Stomach (tissue), 9 donors: ENCODE measurements around the gene PLA2G4F. TPM values are rescaled to one million over a fixed set of nuclear protein-coding genes. Genes with fewer than 3 reads are reported as not detected.

ENCODE experiments used
- DNase-seq, 2 donors: peaks; one replicate each; pipeline versions ENCODE4 v3.0.0 to v3.0.0-alpha.2; 2013 to 2019
- H3K27ac ChIP-seq, 5 donors: fragments of 200-600 bp in 4 of 5; sonication (generic) in 4 of 5; one replicate each; pipeline ENCODE4 v1.5.1; 2013 to 2019; ENCODE audit warnings: mild to moderate bottlenecking in 1 of 5, moderate library complexity in 1 of 5
- H3K27me3 ChIP-seq, 3 donors: fragments of 200-600 bp; sonication (generic); one replicate each; pipeline ENCODE4 v1.5.1; 2017 to 2019; ENCODE audit warnings: mixed run types in 1 of 3
- H3K36me3 ChIP-seq, 4 donors: fragments of 200-600 bp; sonication (generic); 1 replicate in 3 of 4; 2 replicates in 1 of 4; pipeline ENCODE4 v1.5.1; 2016 to 2019
- H3K4me1 ChIP-seq, 4 donors: fragments of 200-600 bp; sonication (generic); one replicate each; pipeline ENCODE4 v1.5.1; 2016 to 2019
- H3K4me3 ChIP-seq, 4 donors: fragments of 200-600 bp; sonication (generic) in 3 of 4; one replicate each; pipeline ENCODE4 v1.5.1; 2016 to 2019; ENCODE audit warnings: mild to moderate bottlenecking in 1 of 4
- H3K9me3 ChIP-seq, 4 donors: fragments of 200-600 bp; sonication (generic); one replicate each; pipeline ENCODE4 v1.5.1; 2016 to 2019
- EP300 ChIP-seq: sonication (generic); formaldehyde crosslinking; IDR thresholded peaks from one replicate; pipeline ENCODE4 v1.6.1; 2017; ENCODE audit warnings: antibody characterized with exemption
- POLR2A ChIP-seq, 4 donors: fragments of 450-650 bp; IDR thresholded peaks; one replicate each; pipeline ENCODE4 v1.6.1; 2016; ENCODE audit warnings: antibody characterized with exemption in 4 of 4, control low read depth in 2 of 4, mild to moderate bottlenecking in 1 of 4, moderate library complexity in 1 of 4
- POLR2AphosphoS5 ChIP-seq, 3 donors: sonication (generic); formaldehyde crosslinking; IDR thresholded peaks; one replicate each; pipeline ENCODE4 v1.6.1; 2016; ENCODE audit warnings: antibody characterized with exemption in 3 of 3
- WGBS, 5 donors: extraction: QIAGEN DNeasy Blood & Tissue Kit in 3 of 5; methylation state at CpG; one replicate each; pipeline versions ENCODE4 v1.1.5 to v1.1.7; 2013 to 2018; 5-methylcytosine and 5-hydroxymethylcytosine counted together
- intact Hi-C: fragments of 100-400 bp; cut with DNase I; formaldehyde crosslinking; loops from one replicate; pipeline ENCODE4 v1.15.1; 2023; ENCODE audit warnings: low total_unique reads
- polyA plus RNA-seq, 3 donors: library from polyadenylated mRNA; stranded (reverse); fragments of 200-250 nt; gene quantifications; one replicate each; pipeline ENCODE4 v1.2.3, GENCODE V29; 2013
- total RNA-seq, 5 donors: library from RNA; depleted of rRNA; stranded (reverse); fragments of >200 nt; gene quantifications; one replicate each; pipeline versions ENCODE4 v1.1.0 to v1.2.3, GENCODE V29; 2014 to 2016
- TF ChIP-seq, protein P1 (sequence below), 7 experiments: fragments of 450-650 bp in 4 of 7; fragments of 200-600 bp in 3 of 7; sonication (generic) in 3 of 7; IDR thresholded peaks; one replicate each; pipeline ENCODE4 v1.5.1; 2016 to 2019; ENCODE audit warnings: antibody characterized with exemption in 7 of 7, control low read depth in 2 of 7, mild to moderate bottlenecking in 1 of 7
- donor health status: healthy with polysubstance abuse.
- donor health status: Bipolar disorder and iron deficiency.
- donor health status: healthy.

Gene PLA2G4F
- total and polyA plus RNA-seq, 8 donors = 1.9 to 41.4 (median 8.4) TPM

DNA sequence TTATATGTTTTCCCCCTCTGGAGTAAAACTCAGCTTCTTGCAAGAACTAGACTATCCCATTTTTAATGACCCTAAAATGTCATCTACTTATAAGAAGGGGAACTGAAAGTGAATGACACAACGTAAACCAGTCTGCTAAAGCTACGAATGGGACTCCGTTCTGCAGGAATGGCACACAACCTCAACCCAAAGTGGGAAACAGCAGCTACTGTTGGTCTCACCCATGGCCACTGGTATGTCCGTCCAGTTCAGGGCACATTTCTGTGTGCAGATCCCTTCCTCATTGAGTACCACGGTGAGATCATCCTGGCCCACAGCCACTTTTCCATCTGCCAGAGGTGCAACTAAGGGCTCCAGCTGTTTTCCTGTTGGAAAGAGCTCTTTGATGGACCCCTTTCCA lies 27.9 kb upstream of the PLA2G4F start:
- no peak overlapping the region for H3K27ac ChIP-seq
- TF ChIP-seq POLR2AphosphoS5 (IDR thresholded peaks at IDR 0.05) (no peak), POLR2A (IDR thresholded peaks at IDR 0.05) (no peak), EP300 (no peak)
- TF ChIP-seq, protein P1, sequence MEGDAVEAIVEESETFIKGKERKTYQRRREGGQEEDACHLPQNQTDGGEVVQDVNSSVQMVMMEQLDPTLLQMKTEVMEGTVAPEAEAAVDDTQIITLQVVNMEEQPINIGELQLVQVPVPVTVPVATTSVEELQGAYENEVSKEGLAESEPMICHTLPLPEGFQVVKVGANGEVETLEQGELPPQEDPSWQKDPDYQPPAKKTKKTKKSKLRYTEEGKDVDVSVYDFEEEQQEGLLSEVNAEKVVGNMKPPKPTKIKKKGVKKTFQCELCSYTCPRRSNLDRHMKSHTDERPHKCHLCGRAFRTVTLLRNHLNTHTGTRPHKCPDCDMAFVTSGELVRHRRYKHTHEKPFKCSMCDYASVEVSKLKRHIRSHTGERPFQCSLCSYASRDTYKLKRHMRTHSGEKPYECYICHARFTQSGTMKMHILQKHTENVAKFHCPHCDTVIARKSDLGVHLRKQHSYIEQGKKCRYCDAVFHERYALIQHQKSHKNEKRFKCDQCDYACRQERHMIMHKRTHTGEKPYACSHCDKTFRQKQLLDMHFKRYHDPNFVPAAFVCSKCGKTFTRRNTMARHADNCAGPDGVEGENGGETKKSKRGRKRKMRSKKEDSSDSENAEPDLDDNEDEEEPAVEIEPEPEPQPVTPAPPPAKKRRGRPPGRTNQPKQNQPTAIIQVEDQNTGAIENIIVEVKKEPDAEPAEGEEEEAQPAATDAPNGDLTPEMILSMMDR (IDR thresholded peaks at IDR 0.05) = no peak
- H3K4me1 ChIP-seq = no peaks in the 10 kb centered on the region
- peak in 1 of 2 donors; percentile 20 for DNase-seq
- no peaks in the 10 kb centered on the region for H3K27me3 ChIP-seq
- WGBS, 5 donors = 81 to 90% (median 83%) methylated on average over 5 of the region's 5 CpGs
- peaks cover 52 to 100% (median 100%) of the 10 kb centered on the region in 4 donors for H3K36me3 ChIP-seq
- H3K4me3 ChIP-seq = no peak overlapping the region
- intact Hi-C loops = no loop called here
- H3K9me3 ChIP-seq = no peaks in the 10 kb centered on the region

DNA sequence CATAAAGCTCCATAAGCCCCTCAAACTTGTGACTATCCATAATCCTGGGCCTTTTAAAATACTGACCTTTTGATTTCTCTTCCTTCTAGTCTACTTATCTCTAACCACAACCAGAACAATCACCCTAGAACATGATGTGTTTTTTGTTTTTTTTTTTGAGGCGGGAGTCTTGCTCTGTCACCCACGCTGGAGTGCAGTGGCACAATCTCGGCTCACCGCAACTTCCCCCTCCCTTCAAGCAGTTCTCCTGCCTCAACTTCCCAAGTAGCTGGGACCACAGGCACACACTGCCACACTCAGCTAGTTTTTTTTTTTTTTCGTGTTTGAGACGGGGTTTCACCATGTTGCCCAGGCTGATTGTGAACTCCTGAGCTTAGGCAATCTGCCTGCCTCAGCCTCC lies 26.5 kb upstream of the PLA2G4F start:
- no peak for DNase-seq
- TF ChIP-seq POLR2AphosphoS5 (IDR thresholded peaks at IDR 0.05) = no peak
- TF ChIP-seq, protein P1 (IDR thresholded peaks at IDR 0.05) = no peak
- Histone ChIP-seq H3K9me3 (no peaks in the 10 kb centered on the region), H3K4me3 (no peak overlapping the region), H3K27ac (no peak overlapping the region), H3K4me1 (no peaks in the 10 kb centered on the region), H3K36me3 (peaks cover 52 to 100% (median 99%) of the 10 kb centered on the region in 4 donors), H3K27me3 (no peaks in the 10 kb centered on the region)
- intact Hi-C loops = no loop called here
- 73 to 91% (median 86%) methylated on average over 5 to 6 of the region's 6 CpGs for WGBS, 5 donors

DNA sequence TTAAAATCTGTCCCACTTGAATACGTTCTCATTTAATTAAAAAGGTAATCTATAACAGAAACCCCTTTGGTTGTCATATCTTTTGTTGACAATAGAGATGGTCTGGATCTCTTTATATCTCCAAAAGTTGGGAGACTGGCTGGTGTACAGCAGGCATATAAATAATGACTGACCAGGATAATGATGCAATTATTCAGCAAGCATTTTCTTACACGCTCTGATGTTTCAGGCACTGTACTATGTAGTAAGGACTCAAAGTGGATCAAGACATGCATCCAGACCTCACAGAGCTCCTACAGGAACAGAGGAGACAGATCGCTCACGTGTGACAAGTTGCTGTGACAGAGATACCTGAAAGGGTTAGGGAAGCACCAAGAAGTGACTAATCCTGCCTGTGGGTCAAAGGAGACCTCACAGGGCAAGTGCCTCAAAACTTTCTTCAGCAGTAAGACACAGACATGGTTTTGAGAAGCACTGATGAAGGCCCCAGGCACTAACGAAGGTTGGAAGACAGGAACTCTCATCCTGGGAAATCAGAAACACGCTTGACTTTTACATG lies 26.0 kb upstream of the PLA2G4F start:
- Histone ChIP-seq H3K27ac (no peak overlapping the region), H3K27me3 (no peaks in the 10 kb centered on the region), H3K36me3 (peaks cover 57 to 100% (median 99%) of the 10 kb centered on the region in 4 donors), H3K4me1 (no peaks in the 10 kb centered on the region), H3K9me3 (no peaks in the 10 kb centered on the region), H3K4me3 (no peak overlapping the region)
- DNase-seq = no peak
- 88 to 94% (median 91%) methylated on average over 6 of the region's 6 CpGs for WGBS, 5 donors
- no peak for TF ChIP-seq POLR2AphosphoS5 (IDR thresholded peaks at IDR 0.05)
- TF ChIP-seq, protein P1 (IDR thresholded peaks at IDR 0.05) = no peak
- no peak for TF ChIP-seq EP300
- TF ChIP-seq POLR2A (IDR thresholded peaks at IDR 0.05) = no peak
- intact Hi-C loops = no loop called here

DNA sequence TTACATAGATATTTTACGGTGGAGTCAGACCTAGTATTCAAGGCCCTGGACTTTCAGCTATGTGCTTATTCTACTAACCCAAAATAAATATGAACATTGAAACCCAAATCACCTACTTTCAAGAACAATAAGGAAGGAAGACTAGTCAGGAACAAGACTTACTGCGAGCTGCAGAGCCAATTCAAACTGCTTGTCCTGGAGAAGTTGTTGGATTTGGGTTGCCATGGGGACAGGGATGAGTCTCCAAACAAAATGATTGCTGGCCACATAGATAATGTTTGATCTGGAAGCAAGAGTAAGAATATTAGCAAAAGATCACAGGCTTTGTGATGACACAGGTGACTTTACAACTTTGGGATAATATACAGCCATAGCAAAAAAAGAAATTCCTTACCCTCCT lies 21.6 kb upstream of the PLA2G4F start:
- no peaks in the 10 kb centered on the region for H3K9me3 ChIP-seq
- no peak overlapping the region for H3K4me3 ChIP-seq
- no peaks in the 10 kb centered on the region for H3K27me3 ChIP-seq
- 84 to 89% (median 86%) methylated on average over 2 of the region's 2 CpGs for WGBS, 5 donors
- no peak for DNase-seq
- H3K27ac ChIP-seq = no peak overlapping the region
- H3K4me1 ChIP-seq = no peaks in the 10 kb centered on the region
- intact Hi-C loops = no loop called here
- peaks cover 56 to 100% (median 99%) of the 10 kb centered on the region in 4 donors for H3K36me3 ChIP-seq
- TF ChIP-seq POLR2A (IDR thresholded peaks at IDR 0.05) = no peak
- TF ChIP-seq POLR2AphosphoS5 (IDR thresholded peaks at IDR 0.05) = no peak
- no peak for TF ChIP-seq EP300
- TF ChIP-seq, protein P1 (IDR thresholded peaks at IDR 0.05) = no peak
